Endothelial cell of umbilical vein (primary cell): ENCODE measurements around the gene LIN54. TPM values are rescaled to one million over a fixed set of nuclear protein-coding genes. Genes with fewer than 3 reads are reported as not detected.

ENCODE experiments used
- BruUV-seq: library from RNA; stranded (reverse); fragments of 400-500 nt; replicated peaks from 2 replicates; lab custom pipeline; 2021; lab: Mats Ljungman, UMichigan
- CTCF ChIA-PET: fragments of 300-600, 350-600 bp; sonication (Branson Sonifier 250); formaldehyde crosslinking; loops from one replicate; lab custom pipeline; 2021; ENCODE audit warnings: antibody characterized with exemption, inconsistent platforms; lab: Charles Lee
- POLR2A ChIA-PET: fragments of 300-600, 350-600 bp; sonication (Branson Sonifier 250); formaldehyde crosslinking; loops from one replicate; lab custom pipeline; 2021; ENCODE audit warnings: antibody characterized with exemption, inconsistent platforms; lab: Charles Lee
- DNase-seq: peaks from one replicate; pipeline ENCODE4 v3.0.0-alpha.2; 2011; ENCODE audit warnings: low read depth, low spot score
- FAIRE-seq: peaks from 2 replicates; lab custom pipeline; 2011; peaks lifted over from hg19 to GRCh38; lab: Jason Lieb, UNC
- H2AFZ ChIP-seq: 2 replicates; pipeline ENCODE4 v1.6.0; 2012; ENCODE audit warnings: low read depth, low read length, control low read depth, inconsistent platforms
- H3K27ac ChIP-seq: 2 replicates; pipeline ENCODE4 v1.5.1; 2011; ENCODE audit warnings: low read depth, mild to moderate bottlenecking, control low read depth, low read length, moderate library complexity; ENCODE audit not compliant: insufficient read depth
- H3K27me3 ChIP-seq, 2 experiments: 2 replicates each; pipeline versions ENCODE4 v1.6.0 to v1.6.1; 2011; ENCODE audit warnings: low read length in 2 of 2, mixed read lengths in 1 of 2; ENCODE audit not compliant: control insufficient read depth in 2 of 2, insufficient read depth in 2 of 2
- H3K36me3 ChIP-seq, 2 experiments: 2 replicates in 1 of 2; 3 replicates in 1 of 2; pipeline ENCODE4 v1.5.1; 2011; ENCODE audit warnings: low read length in 2 of 2, mild to moderate bottlenecking in 1 of 2, moderate library complexity in 1 of 2; ENCODE audit not compliant: control insufficient read depth in 2 of 2, insufficient read depth in 2 of 2; ENCODE audit errors: extremely low read depth in 1 of 2
- H3K4me1 ChIP-seq: 3 replicates; pipeline ENCODE4 v1.5.1; 2011; ENCODE audit warnings: mild to moderate bottlenecking, low read length; ENCODE audit not compliant: control insufficient read depth, insufficient read depth; ENCODE audit errors: extremely low read depth
- H3K4me2 ChIP-seq: 2 replicates; pipeline ENCODE4 v1.6.1; 2011; ENCODE audit warnings: low read length, control low read depth, mixed read lengths; ENCODE audit not compliant: insufficient read depth
- H3K4me3 ChIP-seq, 3 experiments: fragments of 200-600 bp in 1 of 3; sonication (generic), shearing (Covaris generic) in 1 of 3; replicated peaks in 1 of 3; 2 replicates each; pipeline ENCODE4 v1.5.1; 2011 to 2016; ENCODE audit warnings: control low read depth in 3 of 3, low read length in 3 of 3, mild to moderate bottlenecking in 2 of 3, inconsistent platforms in 1 of 3, low read depth in 1 of 3, moderate library complexity in 1 of 3; ENCODE audit not compliant: insufficient read depth in 1 of 3
- H3K79me2 ChIP-seq: 2 replicates; pipeline ENCODE4 v1.6.0; 2012; ENCODE audit warnings: low read length, inconsistent platforms; ENCODE audit not compliant: control insufficient read depth, insufficient read depth
- H3K9ac ChIP-seq: replicated peaks from 2 replicates; pipeline ENCODE3; 2011; ENCODE audit warnings: low read length, control low read depth; ENCODE audit not compliant: insufficient read depth; ENCODE audit errors: extremely low read depth
- H3K9me1 ChIP-seq: replicated peaks from 3 replicates; pipeline ENCODE4 v1.6.0; 2011; ENCODE audit warnings: mild to moderate bottlenecking, low read length; ENCODE audit not compliant: control insufficient read depth, insufficient read depth; ENCODE audit errors: extremely low read depth
- H3K9me3 ChIP-seq: replicated peaks from 2 replicates; pipeline ENCODE4 v1.5.1; 2012; ENCODE audit warnings: low read length, inconsistent platforms; ENCODE audit not compliant: control insufficient read depth, insufficient read depth
- H4K20me1 ChIP-seq: replicated peaks from 2 replicates; pipeline ENCODE3; 2011; ENCODE audit warnings: mild to moderate bottlenecking, low read length; ENCODE audit not compliant: control insufficient read depth, insufficient read depth; ENCODE audit errors: extremely low read depth
- CTCF ChIP-seq, 2 donors: IDR thresholded peaks; 1 replicate in 1 of 2; 2 replicates in 1 of 2; pipeline ENCODE4 v1.5.1; 2011; ENCODE audit warnings: low read length in 2 of 2, mild to moderate bottlenecking in 2 of 2, moderate library complexity in 2 of 2, control low read depth in 1 of 2, inconsistent platforms in 1 of 2, low read depth in 1 of 2; ENCODE audit not compliant: insufficient read depth in 1 of 2; ENCODE audit errors: extremely low read depth in 1 of 2
- EZH2 ChIP-seq: IDR thresholded peaks from 2 replicates; pipeline ENCODE4 v1.6.1; 2012; ENCODE audit warnings: borderline replicate concordance, low read depth, mild to moderate bottlenecking, moderate library complexity, low read length, inconsistent platforms; ENCODE audit not compliant: severe bottlenecking
- FOS ChIP-seq: IDR thresholded peaks from 2 replicates; pipeline ENCODE4 v1.6.1; 2011; ENCODE audit warnings: mild to moderate bottlenecking, low read length, moderate library complexity, borderline replicate concordance; ENCODE audit not compliant: insufficient read depth
- GATA2 ChIP-seq: IDR thresholded peaks from 2 replicates; pipeline ENCODE4 v1.7.0; 2011; ENCODE audit warnings: low read depth, mild to moderate bottlenecking, moderate library complexity, mixed read lengths, low read length; ENCODE audit not compliant: insufficient read length, insufficient read depth
- JUN ChIP-seq: IDR thresholded peaks from 2 replicates; pipeline ENCODE4 v1.6.1; 2011; ENCODE audit warnings: borderline replicate concordance, low read depth; ENCODE audit not compliant: insufficient read length, insufficient read depth
- MAX ChIP-seq: IDR thresholded peaks from 2 replicates; pipeline ENCODE4 v1.6.1; 2011; ENCODE audit not compliant: insufficient read depth, insufficient read length
- MYC ChIP-seq: IDR thresholded peaks from one replicate; pipeline ENCODE4 v1.6.1; 2011; ENCODE audit warnings: mild to moderate bottlenecking, low read depth, low read length
- POLR2A ChIP-seq: IDR thresholded peaks from 2 replicates; pipeline ENCODE4 v1.6.1; 2012; ENCODE audit warnings: low read depth, mild to moderate bottlenecking, control low read depth, low read length
- POLR2AphosphoS5 ChIP-seq: IDR thresholded peaks from 2 replicates; pipeline ENCODE4 v1.6.1; 2012; ENCODE audit warnings: low read depth, mild to moderate bottlenecking, control low read depth, low read length, moderate library complexity; ENCODE audit not compliant: insufficient read depth
- dilution Hi-C: fragments of 300-500 bp; cut with MboI; formaldehyde crosslinking; loops from one replicate; pipeline ENCODE4 v1.15.0; 2019; ENCODE audit warnings: low sequenced_read_pairs; ENCODE audit not compliant: extremely low pct_ligation_motif_present
- intact Hi-C: fragments of 100-400 bp; cut with micrococcal nuclease; formaldehyde crosslinking; loops from one replicate; pipeline ENCODE4 v1.10.0; 2022
- polyA plus RNA-seq, 4 experiments: library from polyadenylated mRNA; depleted of rRNA in 3 of 4; stranded (reverse) in 3 of 4; unstranded in 1 of 4; fragments of >200 nt; gene quantifications; 2 replicates each; pipeline versions ENCODE4 v1.2.1 to v1.2.3, GENCODE V29; 2011 to 2012; ENCODE audit warnings: missing spikeins in 1 of 4
- total RNA-seq: library from RNA; stranded (reverse); gene quantifications from 2 replicates; pipeline ENCODE4 v1.2.3, GENCODE V29; 2021

Gene LIN54
- total and polyA plus RNA-seq, 2 donors (not counting 3 experiments of a cell fraction or from before 2014, with no cell fraction given): 6.2 to 15.7 TPM

- TF ChIP-seq MYC (no peak), GATA2 (no peak), JUN (no peak), POLR2A (no peak), CTCF (IDR thresholded peaks at IDR 0.05; ENCODE audit: extremely low read depth in 1 of 2, insufficient read depth in 1 of 2, low read depth in 1 of 2, low read length in 2 of 2) (no peak), EZH2 (no peak), FOS (no peak), MAX (no peak), POLR2AphosphoS5 (no peak)
- dilution Hi-C loops: no loop called here
- intact Hi-C loops: loop anchor here (1.0 to 2.0 kb wide), 3 partner anchors 8 to 517 kb away; partner anchors contain the start of gene THAP9
These were observed 118.7 kb downstream of the LIN54 start for GRCh38 chr4:82891707-82892466.

More at GRCh38 chr4:82891707-82892466, 118.7 kb downstream of the LIN54 start:
- peak overlapping the region; percentile 82 for H3K4me2 ChIP-seq
- H3K9ac ChIP-seq: peak overlapping the region; percentile 93
- no peaks in the 10 kb centered on the region for H3K27me3 ChIP-seq
- DNase-seq (no peak), FAIRE-seq (peak; percentile 50)
- H3K4me1 ChIP-seq: peaks cover 17% of the 10 kb centered on the region
- peaks cover 57% of the 10 kb centered on the region for H3K79me2 ChIP-seq
- no TSS peak for BruUV-seq
- H3K36me3 ChIP-seq: peaks cover 7 to 13% of the 10 kb centered on the region in 2 experiments
- H3K27ac ChIP-seq: peak overlapping the region; percentile 89
- H4K20me1 ChIP-seq: peaks cover 4% of the 10 kb centered on the region
- H3K4me3 ChIP-seq: peak overlapping the region; percentile 61 to 99 (median 68)
- peak overlapping the region; percentile 61 for H2AFZ ChIP-seq
- ChIA-PET POLR2A (no interaction called here), CTCF (interaction anchor here (0.7 to 1.0 kb wide), 3 partner anchors 9 to 388 kb away, joined by 3 to 4 read pairs (median 3); partner anchors contain the start of gene THAP9)
- H3K9me1 ChIP-seq: no peaks in the 10 kb centered on the region
- no peaks in the 10 kb centered on the region for H3K9me3 ChIP-seq
